ENCODE measurements around the gene PLPP4.
"Not testable (repeated sequence)": the region's sequence is repeated elsewhere in the genome, so short reads cannot be mapped to it uniquely, and the experiment has no call there.

The PLPP4 gene

DNA sequence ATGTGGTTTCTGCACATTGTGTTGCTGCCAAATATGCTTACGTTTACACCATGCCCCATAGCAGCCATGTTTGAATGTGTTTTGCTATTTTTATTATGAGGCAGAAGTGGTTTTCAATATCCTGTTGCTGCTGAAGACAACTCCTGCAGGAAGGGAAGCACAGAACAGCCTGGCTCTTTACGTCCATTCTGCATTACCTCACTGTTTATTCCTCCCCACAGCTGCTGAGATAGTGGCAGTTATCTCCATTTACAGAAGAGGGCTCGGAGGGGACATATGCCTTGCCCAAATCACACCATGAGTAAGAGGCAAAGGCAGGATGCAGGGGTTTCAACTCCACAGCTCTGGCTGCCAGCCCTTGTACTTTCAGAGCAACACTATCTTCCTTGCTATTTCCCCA, 35.3 kb downstream of the PLPP4 start:
- no peak for DNase-seq

DNA sequence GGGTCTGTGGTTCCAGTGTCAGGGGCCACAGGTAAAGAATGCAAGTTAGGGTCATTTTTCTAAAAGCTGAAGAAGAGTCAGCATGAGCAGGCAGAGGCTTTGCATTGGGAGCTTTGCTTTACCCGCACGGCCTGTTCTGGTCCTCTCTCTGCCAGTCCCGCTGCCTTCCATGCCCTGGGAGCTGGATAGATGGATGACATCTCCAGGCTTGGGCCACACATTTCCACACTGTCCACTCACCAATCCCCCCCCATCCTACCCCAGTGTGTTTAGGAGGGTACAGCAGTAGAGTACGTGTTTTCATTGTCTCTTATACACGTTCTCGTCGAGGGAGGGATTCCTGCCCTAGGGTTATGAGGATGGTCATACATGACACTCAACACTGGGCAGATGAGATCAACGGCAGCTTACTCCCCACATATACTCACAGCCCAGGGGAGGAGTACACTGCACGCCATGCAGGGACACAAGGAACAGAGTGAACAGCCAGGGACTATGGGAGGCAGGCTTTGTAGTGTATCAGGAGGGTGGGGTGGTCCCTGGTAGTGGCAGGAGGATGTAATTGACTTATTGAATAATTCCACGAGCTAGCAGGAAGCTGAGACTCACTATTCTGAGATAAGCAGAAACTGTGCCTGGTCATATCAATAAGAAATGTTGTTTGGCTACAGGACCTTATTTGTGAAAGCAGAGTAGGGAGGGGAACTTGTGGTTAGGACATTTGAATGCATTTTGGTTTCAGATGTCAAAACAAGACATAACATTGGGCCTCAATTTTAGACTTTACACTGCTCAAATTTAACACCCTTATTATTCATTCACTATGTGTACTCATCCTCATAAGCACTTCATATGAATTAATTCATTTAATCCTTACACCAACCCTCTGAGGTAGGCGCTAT, 36.6 kb downstream of the PLPP4 start:
- no peak for DNase-seq

DNA sequence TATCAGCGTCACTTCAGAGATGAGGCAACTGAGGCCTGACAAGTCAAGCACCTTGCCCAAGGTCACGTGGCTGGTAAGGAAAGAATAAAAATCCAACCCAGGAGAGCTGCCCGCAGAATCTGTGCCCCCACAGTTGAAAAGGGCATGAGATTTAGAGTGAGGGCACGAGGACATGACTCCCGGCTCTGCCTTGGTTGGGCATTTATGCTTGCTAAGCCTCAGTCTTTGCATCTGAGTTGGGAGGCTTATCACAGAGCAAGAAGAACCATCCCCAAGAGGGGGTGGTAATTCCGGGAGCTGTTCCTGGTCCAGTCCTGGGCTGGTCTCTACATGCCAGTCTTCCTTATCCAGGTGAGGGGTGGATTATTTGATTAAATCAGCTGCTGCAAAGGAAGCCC, 37.3 kb downstream of the PLPP4 start:
- no peak for DNase-seq

DNA sequence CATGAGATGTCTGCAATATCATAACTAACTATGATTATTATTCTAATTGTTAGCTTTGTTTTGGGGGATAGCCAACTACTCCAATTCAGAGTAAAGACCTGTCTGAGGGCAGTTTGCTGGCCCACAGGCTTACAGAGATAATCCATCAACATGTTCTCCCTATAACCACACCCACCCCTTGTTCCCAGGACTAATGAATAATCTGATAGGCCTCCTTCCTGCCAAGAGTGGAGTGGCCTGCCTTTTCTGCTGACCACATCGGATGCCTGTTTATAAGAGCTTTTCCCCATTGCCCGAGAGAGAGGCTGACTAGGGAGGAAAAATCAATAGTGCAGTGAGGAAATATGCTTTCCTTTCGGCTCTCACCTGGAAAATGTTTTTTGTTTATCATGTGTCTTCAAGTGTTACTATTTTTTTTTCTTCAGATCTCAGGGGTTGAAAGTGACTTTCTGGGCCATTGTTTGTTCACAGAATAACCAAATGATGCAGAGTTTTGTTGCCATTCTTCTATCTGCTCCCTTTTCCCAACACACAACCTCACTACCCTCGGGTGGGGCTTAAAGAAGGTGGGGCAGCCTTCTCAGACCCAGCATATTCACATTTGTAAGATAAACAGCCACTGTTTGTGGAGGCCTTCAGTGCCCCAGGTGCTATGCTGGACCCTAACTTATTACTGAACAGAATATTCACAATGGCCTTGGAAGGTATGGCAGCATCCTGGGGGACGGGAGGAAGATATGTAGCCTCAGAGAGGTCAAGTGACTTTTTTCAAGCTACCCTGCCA, 38.4 kb downstream of the PLPP4 start:
- DNase-seq: no peak

DNA sequence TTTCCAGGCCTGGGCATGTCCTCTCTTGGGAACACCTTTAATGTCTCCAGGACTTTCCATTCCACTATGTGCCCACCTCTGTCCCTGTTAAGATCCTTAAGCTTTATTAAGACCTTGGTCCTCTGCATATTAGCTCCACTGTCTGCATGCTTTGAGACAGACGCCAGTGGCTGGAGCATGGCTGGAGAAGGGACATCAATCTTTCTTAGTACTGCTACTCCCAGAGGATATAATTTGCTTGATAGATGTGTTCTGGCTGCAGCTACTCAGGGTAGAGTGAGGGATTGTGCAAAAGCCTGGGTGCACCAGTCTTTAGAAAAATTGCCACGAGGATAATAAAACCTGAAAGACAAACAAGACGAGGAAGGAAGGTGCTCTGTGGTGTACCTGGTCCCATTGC, 42.9 kb downstream of the PLPP4 start:
- no peak for DNase-seq

DNA sequence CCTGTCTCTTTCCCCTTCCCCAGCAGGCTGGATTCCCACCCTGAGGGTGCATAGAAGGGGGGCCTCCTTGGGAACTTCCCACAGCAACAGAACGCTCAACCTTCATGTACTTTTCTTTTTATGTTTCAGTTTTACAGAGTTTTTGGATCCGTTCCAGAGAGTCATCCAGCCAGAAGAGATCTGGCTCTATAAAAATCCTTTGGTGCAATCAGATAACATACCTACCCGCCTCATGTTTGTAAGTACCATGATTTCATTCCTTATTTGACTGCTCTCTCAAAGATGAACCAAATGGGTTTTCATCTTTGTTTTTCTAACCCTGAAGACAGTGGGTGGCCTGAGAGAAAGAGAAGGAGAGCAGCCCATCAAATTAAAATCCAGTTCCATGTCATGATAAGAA, 46.7 kb downstream of the PLPP4 start:
- DNase-seq: no peak

DNA sequence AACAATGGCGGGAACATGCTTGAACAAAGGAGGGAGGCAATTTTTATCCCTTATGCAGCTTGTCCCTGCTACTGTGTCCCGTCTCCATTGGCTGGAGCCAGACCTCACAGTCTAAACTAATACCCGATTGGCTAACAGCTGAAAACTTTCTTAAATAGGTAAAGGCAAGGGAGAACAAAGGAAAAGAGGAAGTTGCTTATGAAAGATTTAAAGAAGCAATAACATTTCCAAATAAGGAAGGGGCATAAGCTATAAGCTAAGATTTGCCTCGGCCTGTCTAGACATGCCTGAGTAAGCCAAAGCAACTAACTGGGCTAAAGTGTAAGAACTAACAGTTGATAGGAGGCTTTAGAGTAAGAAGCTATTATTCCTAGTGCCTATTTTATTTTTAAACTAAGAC, 47.2 kb downstream of the PLPP4 start:
- not testable (repeated sequence) for DNase-seq

DNA sequence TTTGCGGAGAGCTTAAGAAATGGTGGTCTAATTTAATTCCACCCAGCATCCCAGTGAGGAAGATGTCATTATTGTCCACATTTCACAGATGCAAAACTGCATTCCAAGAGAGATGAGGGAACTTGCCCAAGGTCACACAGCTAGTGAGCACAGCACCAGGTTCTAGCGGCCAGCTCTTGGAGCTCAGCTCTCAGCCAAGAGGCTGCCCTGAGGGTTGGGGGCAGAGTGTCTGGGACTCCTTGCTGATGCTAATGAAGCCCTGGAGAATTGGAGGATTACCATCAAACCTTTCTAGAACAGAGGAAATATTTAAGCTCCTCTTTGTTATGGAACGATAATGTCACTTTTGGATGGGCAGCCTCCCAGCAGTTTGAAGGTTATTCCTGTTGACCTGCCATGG, 48.0 kb downstream of the PLPP4 start:
- DNase-seq: no peak

DNA sequence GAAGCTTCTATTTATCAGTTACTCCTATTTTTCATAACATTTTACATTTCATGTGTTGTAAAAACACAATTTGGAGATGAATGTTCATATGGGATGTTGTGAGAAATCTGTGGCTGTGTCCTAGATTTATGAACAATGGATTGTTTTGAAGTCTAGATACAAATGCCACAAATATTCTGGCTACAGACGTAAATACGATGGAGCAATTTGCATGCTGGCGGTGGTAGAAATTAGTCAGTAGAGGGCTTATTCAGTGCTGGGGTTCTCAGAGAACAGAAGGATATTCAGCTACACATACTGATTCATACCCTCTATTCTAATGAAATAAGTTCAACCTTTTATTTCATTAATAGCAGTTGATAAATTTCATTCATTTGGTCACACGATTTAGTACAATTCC, 48.8 kb downstream of the PLPP4 start:
- DNase-seq: no peak

DNA sequence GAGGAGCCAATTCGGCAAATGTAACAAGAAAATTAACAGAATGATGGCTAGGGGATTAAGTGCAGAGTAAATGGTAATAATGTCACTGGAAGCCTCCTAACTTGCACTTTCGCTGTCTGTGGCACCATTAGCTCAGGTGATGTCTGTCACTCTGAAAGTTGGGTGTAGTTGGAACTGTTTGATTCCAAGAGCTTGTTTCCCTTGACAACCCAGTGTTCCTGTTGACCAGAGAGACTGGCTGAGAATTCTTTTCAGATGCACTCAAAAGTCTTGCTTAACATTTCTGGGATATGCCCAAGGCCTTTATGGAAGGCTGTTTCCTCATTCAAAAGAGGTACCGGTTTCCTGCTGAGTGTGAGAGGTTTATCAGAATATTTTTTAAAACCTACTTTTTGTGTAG, 49.6 kb downstream of the PLPP4 start:
- no peak for DNase-seq

DNA sequence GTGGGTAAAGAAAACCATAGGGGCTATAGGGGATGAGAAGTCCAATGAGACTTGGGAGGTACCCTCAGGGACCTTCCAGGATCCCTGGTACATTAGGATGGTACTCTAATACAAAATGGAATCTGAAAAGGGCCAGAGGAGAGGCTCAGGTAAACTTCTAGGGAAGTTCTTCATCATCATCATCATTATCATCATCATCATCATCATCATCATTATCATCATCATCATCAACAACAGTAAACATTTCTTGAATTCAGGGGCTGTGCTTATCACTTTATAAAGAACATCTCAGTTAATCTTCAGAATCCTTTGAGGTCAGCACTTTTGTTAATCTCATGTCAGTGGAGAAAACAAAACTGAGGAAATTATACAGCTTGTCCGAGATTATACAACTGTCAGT, 50.1 kb downstream of the PLPP4 start:
- DNase-seq: no peak

DNA sequence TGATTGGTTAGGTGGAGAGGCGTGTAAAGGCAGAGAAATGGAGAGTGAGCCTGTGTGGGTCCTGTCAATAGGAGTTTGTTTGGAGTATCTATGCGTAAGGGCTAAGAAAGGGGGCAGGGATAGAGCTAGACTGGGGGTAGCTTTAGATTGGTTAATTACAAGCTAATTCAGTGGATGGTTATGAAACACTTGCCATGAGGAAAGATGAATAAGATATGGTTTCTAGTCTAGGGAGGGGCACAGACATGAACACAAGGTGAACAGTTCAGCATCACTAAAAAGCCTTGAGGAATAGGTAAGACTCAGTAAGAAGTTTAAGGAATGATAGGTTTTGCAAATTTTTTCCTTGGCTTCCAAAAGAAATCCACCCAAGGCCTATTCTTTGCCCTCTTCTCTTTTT, 50.6 kb downstream of the PLPP4 start:
- DNase-seq: no peak

DNA sequence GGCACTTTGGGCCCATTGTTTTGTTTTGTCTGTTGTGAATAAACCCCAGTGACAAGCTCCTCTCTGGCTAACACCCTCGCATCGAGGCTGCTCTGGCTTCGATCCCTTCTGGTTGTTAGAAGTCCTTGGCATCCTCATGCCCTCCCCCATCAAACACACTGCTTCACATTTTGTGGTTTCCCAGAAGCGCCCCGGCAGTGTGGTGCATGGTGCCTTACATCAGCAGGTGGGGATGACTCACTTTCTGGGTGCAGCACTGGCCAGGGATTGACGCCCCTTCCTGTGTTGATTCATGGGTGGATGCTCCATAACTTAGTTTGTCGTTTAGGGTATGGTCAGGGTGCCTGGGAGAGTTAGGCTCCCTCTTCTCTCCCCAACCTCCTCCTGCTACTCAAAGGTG, 51.4 kb downstream of the PLPP4 start:
- no peak for DNase-seq

DNA sequence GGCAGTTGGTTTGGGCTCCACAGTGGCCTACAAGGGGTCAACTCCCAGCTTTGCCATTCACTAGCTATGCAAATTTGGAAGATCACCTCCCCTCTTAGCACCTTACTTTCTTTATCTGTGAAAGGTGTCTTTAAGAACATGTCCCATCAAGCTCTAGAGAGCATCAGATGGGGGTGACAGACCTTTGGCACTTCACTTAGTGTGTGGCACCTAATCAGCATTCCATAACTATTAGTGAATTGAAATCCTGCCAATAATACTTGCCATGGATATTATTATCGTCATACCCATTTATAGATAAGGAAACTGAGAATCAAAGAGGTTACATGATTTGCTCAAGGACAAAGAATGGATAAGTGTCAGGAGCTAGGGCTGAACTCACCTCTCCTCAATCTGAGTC, 51.9 kb downstream of the PLPP4 start:
- DNase-seq: no peak

DNA sequence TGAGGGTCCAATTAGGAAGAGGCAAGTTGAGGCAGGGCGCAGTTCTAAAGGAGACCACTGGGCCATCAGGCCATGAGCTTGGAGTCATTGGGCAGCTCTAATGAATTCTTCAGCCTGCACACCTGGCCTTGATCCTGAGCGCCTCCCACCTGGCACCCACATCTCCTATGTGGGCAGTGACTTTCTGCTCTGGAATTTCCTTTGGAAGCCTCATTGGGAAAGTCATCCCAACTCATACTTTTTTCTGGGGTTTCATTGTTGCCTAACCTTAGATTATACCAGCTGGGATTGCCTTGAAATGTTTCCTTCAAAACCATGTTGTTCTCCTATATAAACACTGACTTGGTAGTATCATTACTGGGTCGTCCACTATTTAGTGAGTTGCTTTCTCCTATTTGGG, 54.1 kb downstream of the PLPP4 start:
- no peak for DNase-seq

DNA sequence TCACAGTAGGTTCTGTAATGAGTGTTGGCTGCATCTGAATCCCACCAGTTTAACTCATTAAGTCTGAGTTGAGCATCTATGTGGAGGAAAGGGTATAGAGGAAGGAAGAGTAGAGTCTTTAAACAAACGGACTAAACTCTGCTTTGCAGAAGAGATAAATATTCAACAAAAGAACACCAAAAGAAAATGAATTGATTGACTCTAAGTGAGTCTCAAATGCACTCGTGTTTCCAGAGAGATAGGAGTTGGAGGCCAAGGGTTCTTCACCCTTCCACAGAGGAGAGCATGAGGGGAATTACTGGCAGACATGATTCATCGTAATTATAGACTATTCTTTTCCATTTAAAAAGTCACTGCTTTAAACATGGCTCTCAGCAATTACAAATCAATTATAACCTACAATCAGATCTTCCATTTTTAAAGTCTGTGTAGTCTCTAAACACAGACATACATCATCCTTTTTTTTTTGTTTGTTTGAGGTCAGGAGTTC, 56.3 kb downstream of the PLPP4 start:
- DNase-seq: no peak

DNA sequence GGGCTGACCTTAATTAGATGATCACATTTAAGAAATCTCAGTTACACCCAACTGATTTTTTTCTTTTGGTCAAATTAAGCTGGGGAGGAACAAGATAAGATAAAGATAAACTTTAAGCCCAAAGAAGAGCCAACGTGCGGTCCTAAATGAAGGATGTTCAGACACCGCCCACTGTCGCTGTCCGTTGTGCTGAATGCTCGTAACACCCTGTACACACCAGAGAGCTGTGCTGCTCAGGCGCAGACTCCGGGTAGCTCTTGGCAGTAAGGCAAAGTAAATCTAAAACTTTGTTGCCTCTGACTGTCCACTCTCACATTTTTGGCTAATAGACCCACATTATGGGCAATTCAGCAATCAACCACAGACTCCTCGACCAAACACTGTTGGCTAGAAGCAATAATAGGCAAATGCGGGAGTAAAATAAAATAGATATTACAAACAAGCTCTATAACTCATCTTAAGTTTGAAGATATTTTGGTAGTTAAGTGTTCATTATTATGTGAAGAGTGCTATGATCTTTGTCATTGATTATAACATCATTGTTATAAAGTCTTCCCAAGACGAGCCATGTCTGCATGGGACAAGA, 57.1 kb downstream of the PLPP4 start:
- no peak for DNase-seq

DNA sequence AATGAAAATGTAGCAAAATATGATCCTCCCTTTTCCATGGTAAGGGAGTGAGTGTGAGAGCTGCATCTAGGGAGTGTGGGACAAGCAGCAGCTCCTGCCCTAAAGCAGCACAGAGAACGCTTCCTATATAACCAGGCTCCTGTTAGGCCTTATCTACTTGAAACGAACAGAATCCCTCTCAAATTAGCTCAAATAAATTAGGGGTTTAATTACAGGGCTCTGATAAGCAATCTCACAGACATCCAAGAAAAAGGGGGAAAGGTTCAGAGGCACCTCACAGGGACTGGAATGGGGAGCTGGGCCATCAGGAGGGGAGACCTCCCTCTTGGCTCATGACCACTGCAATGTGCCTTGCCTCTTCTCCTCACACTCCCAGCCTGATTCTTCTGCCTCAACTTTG, 57.9 kb downstream of the PLPP4 start:
- no peak for DNase-seq

DNA sequence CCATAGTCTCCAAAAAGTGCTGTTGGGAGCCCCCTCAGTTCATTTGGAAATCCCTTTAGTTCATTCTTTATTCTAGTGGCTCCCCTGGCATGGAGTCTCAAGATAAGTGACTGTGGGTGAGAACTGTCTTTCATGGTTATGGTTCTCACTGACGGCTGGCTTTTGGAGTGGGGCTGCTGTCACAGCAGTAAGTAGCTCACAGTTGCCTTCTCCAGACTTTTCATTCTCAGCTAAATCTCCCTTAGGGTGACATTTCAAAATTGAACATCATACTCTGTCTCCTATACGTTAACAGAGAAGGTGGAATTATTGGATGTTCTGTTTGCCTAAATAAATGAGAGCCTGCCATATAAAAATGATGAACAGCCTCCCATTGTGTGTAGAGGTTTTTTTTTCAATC, 58.7 kb downstream of the PLPP4 start:
- DNase-seq: no peak

DNA sequence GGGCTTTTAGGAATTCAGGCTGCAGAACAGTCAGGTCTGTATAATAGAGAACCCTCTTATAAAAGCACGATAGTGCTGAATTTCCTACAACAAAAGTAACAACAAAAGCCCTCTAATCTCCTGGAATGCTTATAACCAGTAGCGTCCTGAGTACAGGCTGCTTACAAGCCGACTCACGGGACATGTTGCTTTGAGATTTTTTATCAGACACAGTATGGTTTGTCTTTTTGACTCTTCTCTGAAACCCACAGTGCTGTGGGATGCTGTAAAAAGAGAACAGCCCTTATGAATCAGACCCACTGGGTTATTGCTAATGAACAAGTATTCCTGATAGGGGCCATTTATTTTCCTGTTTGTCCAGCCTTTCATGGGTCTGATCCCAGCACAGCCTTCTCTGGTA, 59.4 kb downstream of the PLPP4 start:
- DNase-seq: no peak

DNA sequence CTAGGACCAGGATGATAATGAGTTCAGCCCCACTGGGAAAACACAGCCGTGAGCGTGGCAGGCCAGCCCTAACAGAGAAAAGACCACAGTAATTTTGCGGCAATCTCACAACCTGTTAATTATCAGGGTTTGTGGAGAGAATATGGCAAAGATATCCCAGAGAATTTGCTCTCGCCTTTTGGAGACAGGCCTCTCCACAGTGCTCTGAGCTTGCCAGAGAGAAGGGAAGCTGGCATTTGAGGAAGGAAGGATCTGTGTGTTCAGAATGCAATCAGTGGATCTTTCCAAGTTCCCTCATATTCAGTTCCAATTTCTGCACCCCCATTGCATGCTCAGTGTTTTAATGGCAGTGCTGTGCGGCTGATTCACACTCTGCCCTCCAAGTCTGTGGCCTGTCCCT, 60.2 kb downstream of the PLPP4 start:
- no peak for DNase-seq

DNA sequence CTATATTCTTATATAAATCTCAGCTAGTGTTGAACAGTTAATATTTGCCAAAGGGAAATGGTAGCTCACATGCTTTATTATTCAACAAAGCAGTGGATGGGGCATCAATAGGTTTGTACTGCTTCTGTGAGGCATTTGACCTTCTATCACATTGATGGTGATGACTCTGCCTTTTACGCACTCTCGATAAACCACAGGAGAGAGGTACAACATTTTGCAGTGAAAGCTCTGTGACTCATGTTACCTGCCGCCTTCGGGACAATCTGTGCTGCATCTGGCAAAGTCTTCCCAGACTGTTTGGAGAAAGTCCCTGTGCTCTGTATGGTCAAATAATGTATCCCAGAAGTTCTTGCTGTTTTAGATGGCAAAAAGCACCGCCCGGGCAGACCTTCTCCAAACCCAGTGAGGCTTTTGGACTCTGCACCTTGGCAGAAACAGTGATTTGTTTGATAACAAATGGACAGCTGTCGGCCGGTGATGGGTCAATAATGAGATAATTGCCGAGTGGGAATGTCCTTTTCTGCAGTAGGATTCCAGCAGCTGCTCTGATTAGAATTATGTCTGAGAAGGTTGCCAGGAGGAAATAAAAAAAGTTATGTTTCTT, 61.0 kb downstream of the PLPP4 start:
- DNase-seq: no peak

DNA sequence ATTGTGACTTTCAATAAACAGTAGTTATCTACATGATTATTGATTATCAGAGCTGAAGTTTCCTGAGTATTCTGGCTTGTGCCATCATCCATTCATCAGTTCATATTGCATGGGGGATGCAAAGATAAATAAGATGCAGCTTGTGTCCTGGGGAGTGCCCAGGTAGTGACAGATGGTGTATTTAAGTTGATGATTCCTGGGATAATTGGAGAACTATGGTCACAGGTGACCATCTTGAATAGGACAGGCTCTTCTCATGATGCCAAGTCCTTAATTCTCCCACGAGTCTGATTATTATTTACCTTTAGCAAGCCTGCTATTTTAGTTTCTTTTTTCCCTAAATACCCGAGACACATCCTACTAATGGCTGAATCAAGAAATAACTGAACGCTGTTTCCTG, 64.9 kb downstream of the PLPP4 start:
- no peak for DNase-seq

DNA sequence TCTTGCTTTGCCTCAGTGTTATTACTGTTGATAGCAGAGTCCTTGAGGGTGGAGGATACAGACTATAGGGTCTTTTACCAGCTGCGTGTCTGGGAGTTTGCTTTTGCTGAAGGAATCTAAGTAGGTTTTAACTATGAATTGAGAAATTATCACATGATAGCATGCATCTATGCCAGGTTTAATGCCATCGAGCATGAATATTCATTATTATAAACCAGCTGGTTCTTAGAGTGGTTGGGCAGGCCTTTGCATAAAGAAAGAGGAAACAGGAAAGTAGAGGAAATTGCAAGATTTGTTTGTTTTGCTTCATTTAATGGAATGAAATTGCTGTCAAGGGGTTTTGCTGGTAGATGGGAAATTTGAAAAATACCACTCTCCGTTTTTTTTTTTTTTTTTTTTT, 70.7 kb downstream of the PLPP4 start:
- DNase-seq: no peak
